Fibroblast of lung (primary cell): ENCODE measurements around the gene DIO3. TPM values are rescaled to one million over a fixed set of nuclear protein-coding genes. Genes with fewer than 3 reads are reported as not detected.

Experiments used
- DNase-seq, 2 donors: peaks; one replicate each; pipeline versions ENCODE4 v3.0.0 to v3.0.0-alpha.2; 2010; ENCODE audit warnings: low read depth in 2 of 2
- H2AFZ ChIP-seq: 2 replicates; pipeline ENCODE4 v1.5.1; 2012; ENCODE audit warnings: low read length, control low read depth, inconsistent platforms
- H3K27ac ChIP-seq: 2 replicates; pipeline ENCODE4 v1.5.1; 2011; ENCODE audit warnings: low read length, control low read depth; ENCODE audit not compliant: insufficient read depth
- H3K27me3 ChIP-seq: 2 replicates; pipeline ENCODE4 v1.5.1; 2011; ENCODE audit warnings: mild to moderate bottlenecking, low read length; ENCODE audit not compliant: control insufficient read depth, insufficient read depth
- H3K36me3 ChIP-seq: 2 replicates; pipeline ENCODE4 v1.5.1; 2011; ENCODE audit warnings: low read length; ENCODE audit not compliant: control insufficient read depth, insufficient read depth
- H3K4me1 ChIP-seq: 2 replicates; pipeline ENCODE4 v1.5.1; 2011; ENCODE audit warnings: low read length; ENCODE audit not compliant: control insufficient read depth, insufficient read depth; ENCODE audit errors: extremely low read depth
- H3K4me2 ChIP-seq: 2 replicates; pipeline ENCODE4 v1.5.1; 2011; ENCODE audit warnings: low read length, control low read depth; ENCODE audit not compliant: insufficient read depth; ENCODE audit errors: extremely low read depth
- H3K4me3 ChIP-seq, 4 experiments: fragments of 200-600 bp in 1 of 4; sonication (generic) in 1 of 4; replicated peaks in 1 of 4; 2 replicates each; pipeline ENCODE4 v1.5.1; 2011 to 2016; ENCODE audit warnings: low read length in 4 of 4, low read depth in 3 of 4, mild to moderate bottlenecking in 3 of 4, control low read depth in 2 of 4, inconsistent platforms in 1 of 4, mixed read lengths in 1 of 4; ENCODE audit not compliant: insufficient read depth in 1 of 4; ENCODE audit errors: control extremely low read depth in 1 of 4
- H3K79me2 ChIP-seq: 2 replicates; pipeline ENCODE4 v1.5.1; 2012; ENCODE audit warnings: mild to moderate bottlenecking, low read length, inconsistent platforms; ENCODE audit not compliant: control insufficient read depth, insufficient read depth
- H3K9ac ChIP-seq: 2 replicates; pipeline ENCODE4 v1.5.1; 2011; ENCODE audit warnings: mild to moderate bottlenecking, low read length, control low read depth; ENCODE audit not compliant: insufficient read depth
- H3K9me3 ChIP-seq: 2 replicates; pipeline ENCODE4 v1.5.1; 2012; ENCODE audit warnings: low read depth, low read length; ENCODE audit not compliant: control insufficient read depth, insufficient read depth
- H4K20me1 ChIP-seq: 2 replicates; pipeline ENCODE4 v1.5.1; 2011; ENCODE audit warnings: low read length; ENCODE audit not compliant: control insufficient read depth, insufficient read depth; ENCODE audit errors: extremely low read depth
- EZH2 ChIP-seq: IDR thresholded peaks from 2 replicates; pipeline ENCODE4 v1.5.1; 2012; ENCODE audit warnings: low read length, control low read depth, mild to moderate bottlenecking; ENCODE audit errors: missing control alignments
- polyA plus RNA-seq, 2 donors: library from polyadenylated mRNA; depleted of rRNA in 1 of 2; stranded (reverse) in 1 of 2; unstranded in 1 of 2; fragments of >200 nt; gene quantifications; 2 replicates each; pipeline ENCODE4 v1.2.1, GENCODE V29; 2011 to 2012; ENCODE audit warnings: missing spikeins in 1 of 2
- total RNA-seq: library from RNA; depleted of rRNA; stranded (reverse); fragments of >200 nt; gene quantifications from 2 replicates; pipeline ENCODE4 v1.2.1, GENCODE V29; 2014
- TF ChIP-seq, protein P1 (sequence below), 2 donors: IDR thresholded peaks in 1 of 2; conservative IDR thresholded peaks in 1 of 2; 1 replicate in 1 of 2; 2 replicates in 1 of 2; pipeline ENCODE4 v1.5.1; 2011 to 2012; ENCODE audit warnings: low read length in 2 of 2, control low read depth in 1 of 2, inconsistent platforms in 1 of 2, low read depth in 1 of 2, mild to moderate bottlenecking in 1 of 2

Gene DIO3
- total and polyA plus RNA-seq, 2 donors (not counting 1 experiment from before 2014, with no cell fraction given), result 0.17 TPM; not detected in 1

DNA sequence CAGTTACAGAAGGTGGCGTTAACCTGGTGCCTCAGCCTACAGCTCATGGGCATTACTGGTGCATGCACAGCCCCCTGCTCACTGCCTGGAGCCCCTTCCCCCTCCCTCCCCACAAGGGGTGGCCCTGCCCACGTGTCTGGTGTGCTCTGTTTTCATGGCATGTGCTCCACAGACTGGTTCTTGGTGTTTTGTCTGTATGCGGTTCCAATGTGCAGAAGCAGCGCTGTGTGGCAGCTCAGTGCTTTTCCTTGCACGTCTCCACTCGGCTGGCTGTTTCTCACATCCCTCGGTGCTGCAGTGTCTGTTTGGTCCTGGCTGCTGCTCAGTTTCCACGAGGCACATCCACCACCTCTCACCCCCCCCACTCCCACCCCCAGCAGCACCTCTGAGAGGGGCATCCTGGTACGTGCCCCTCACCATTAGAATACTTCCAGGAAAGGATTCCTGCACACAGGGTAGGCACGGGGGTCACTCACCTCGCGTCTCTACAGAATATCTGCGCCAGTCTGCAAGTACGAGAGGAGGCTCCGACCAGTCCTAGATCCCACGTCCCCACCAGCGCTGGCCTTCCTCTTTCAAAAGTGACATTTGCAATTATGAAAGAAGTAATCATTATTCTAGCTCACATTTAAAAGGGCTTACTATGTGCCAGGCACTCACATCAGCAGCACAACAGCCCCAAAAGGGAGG lies 27.1 kb downstream of the DIO3 start:
- TF ChIP-seq EZH2, result no peak
- TF ChIP-seq, protein P1, sequence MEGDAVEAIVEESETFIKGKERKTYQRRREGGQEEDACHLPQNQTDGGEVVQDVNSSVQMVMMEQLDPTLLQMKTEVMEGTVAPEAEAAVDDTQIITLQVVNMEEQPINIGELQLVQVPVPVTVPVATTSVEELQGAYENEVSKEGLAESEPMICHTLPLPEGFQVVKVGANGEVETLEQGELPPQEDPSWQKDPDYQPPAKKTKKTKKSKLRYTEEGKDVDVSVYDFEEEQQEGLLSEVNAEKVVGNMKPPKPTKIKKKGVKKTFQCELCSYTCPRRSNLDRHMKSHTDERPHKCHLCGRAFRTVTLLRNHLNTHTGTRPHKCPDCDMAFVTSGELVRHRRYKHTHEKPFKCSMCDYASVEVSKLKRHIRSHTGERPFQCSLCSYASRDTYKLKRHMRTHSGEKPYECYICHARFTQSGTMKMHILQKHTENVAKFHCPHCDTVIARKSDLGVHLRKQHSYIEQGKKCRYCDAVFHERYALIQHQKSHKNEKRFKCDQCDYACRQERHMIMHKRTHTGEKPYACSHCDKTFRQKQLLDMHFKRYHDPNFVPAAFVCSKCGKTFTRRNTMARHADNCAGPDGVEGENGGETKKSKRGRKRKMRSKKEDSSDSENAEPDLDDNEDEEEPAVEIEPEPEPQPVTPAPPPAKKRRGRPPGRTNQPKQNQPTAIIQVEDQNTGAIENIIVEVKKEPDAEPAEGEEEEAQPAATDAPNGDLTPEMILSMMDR (conservative IDR thresholded peaks at IDR 0.05 in 1 of 2, IDR thresholded peaks at IDR 0.05 in 1 of 2; ENCODE audit: low read depth in 1 of 2, low read length in 2 of 2), result no peak
- Histone ChIP-seq H3K9ac (no peak overlapping the region), H2AFZ (no peak overlapping the region), H3K27me3 (no peaks in the 10 kb centered on the region), H3K79me2 (no peaks in the 10 kb centered on the region), H3K4me2 (no peak overlapping the region), H3K4me3 (no peak overlapping the region), H4K20me1 (no peaks in the 10 kb centered on the region), H3K4me1 (no peaks in the 10 kb centered on the region), H3K27ac (no peak overlapping the region), H3K9me3 (no peaks in the 10 kb centered on the region), H3K36me3 (no peaks in the 10 kb centered on the region)
- no peak for DNase-seq

DNA sequence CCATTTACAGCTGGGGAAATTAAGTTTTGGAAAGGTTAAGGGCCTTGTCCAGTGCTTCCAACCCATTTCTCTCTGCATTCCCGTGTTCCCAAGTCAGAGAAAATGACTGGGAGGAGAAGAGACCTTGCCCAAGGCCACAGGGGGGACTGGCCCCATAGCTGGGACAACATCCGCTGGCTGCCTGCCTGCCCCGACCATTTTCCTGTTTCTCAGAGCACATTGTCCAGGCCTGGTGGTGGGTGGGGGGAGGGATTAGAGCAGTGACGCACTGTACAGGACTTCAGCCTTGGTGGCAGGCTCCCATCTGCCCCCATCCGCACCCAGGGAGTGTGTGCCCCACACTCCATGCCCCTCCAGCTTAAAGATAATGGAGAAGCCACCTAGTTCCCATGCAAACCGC lies 27.7 kb downstream of the DIO3 start:
- Histone ChIP-seq H3K4me1 (no peaks in the 10 kb centered on the region), H3K9me3 (no peaks in the 10 kb centered on the region), H3K4me3 (no peak overlapping the region), H3K27ac (no peak overlapping the region), H3K36me3 (no peaks in the 10 kb centered on the region), H3K4me2 (no peak overlapping the region), H3K27me3 (no peaks in the 10 kb centered on the region), H2AFZ (no peak overlapping the region), H3K79me2 (no peaks in the 10 kb centered on the region), H3K9ac (no peak overlapping the region), H4K20me1 (no peaks in the 10 kb centered on the region)
- TF ChIP-seq EZH2, result no peak
- TF ChIP-seq, protein P1 (conservative IDR thresholded peaks at IDR 0.05 in 1 of 2, IDR thresholded peaks at IDR 0.05 in 1 of 2; ENCODE audit: low read depth in 1 of 2, low read length in 2 of 2), result no peak
- DNase-seq, result peak in 1 of 2 donors; percentile 17

DNA sequence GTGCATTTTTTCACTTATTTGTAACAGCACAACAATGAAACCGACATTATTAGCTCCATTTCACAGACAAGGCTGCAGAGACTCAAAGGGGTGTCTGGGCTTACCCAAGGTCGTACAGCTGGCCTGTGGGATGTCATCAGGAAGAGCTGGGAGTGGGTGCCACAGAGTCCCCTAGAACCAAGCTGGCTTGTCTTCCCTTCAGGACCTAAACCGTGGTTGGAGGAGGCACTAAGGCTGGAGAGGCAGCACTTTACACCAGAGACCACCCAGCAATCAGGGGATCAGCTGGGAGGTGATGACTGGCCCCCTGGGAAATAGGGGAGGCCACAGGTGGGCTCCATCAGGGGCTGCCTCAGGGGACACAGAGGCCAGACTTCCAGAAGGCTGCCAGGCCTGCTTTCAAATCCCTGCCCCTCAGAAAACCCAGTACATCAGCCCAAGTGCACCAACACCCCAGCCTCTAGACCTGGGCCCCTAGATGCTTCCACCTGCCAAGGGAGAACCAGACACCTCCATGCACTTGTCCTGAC lies 28.3 kb downstream of the DIO3 start:
- no peaks in the 10 kb centered on the region for H3K79me2 ChIP-seq
- no peaks in the 10 kb centered on the region for H3K4me1 ChIP-seq
- TF ChIP-seq, protein P1 (conservative IDR thresholded peaks at IDR 0.05 in 1 of 2, IDR thresholded peaks at IDR 0.05 in 1 of 2; ENCODE audit: low read depth in 1 of 2, low read length in 2 of 2), result no peak
- no peak for TF ChIP-seq EZH2
- no peak overlapping the region for H3K4me2 ChIP-seq
- no peaks in the 10 kb centered on the region for H3K9me3 ChIP-seq
- H3K36me3 ChIP-seq, result no peaks in the 10 kb centered on the region
- H3K27me3 ChIP-seq, result no peaks in the 10 kb centered on the region
- H2AFZ ChIP-seq, result no peak overlapping the region
- no peak overlapping the region for H3K9ac ChIP-seq
- H4K20me1 ChIP-seq, result no peaks in the 10 kb centered on the region
- H3K27ac ChIP-seq, result no peak overlapping the region
- DNase-seq, result no peak
- H3K4me3 ChIP-seq, result no peak overlapping the region
